ENCODE results near the gene PLCB1.

DNA sequence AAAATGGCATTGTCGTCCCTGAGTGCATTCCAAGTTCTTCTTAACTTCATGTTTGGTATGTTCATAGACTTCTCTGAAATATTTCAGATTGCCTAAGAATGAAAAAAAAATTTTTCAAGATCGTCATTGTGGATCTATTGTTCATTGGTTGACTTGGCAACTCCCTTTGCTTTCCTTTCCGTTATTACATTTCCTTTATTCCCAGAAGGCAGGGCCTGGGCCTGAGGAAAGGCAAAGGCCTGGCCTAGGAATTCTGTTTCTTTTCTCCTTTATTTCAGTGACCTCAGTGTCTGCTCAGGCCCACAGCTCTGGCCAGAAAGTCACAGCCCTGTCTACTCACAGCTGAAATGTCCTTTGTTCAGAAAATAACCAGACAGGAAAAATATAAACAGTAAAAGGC is 535.2 kb downstream of the PLCB1 start:
- no peak for TF ChIP-seq CTCF (conservative IDR thresholded peaks at IDR 0.05; ENCODE audit: low read depth, low read length)
- TF ChIP-seq EZH2 (IDR thresholded peaks at IDR 0.05; ENCODE audit: low read length, unreplicated experiment), result no peak
- TF ChIP-seq EZH2phosphoT487 (IDR thresholded peaks at IDR 0.05; ENCODE audit: borderline replicate concordance, low read length), result no peak

All from PC-3 (cell line).